Prostate gland (tissue), 2 donors: ENCODE data around the gene LMX1B.

ENCODE experiments used
- CTCF ChIP-seq, 4 experiments: fragments of 200-600 bp in 2 of 4; fragments of 450-650 bp in 2 of 4; sonication (generic) in 2 of 4; IDR thresholded peaks; 1 replicate in 3 of 4; 2 replicates in 1 of 4; pipeline ENCODE4 v1.5.1; 2016 to 2019; ENCODE audit warnings: antibody characterized with exemption in 4 of 4, mild to moderate bottlenecking in 2 of 4, moderate library complexity in 2 of 4
- POLR2A ChIP-seq: fragments of 450-650 bp; IDR thresholded peaks from one replicate; pipeline ENCODE4 v1.6.1; 2016; ENCODE audit warnings: antibody characterized with exemption, mild to moderate bottlenecking
- POLR2AphosphoS5 ChIP-seq: sonication (generic); formaldehyde crosslinking; IDR thresholded peaks from one replicate; pipeline ENCODE4 v1.6.1; 2017; ENCODE audit warnings: antibody characterized with exemption

- no peak for TF ChIP-seq POLR2A
- TF ChIP-seq POLR2AphosphoS5 = no peak
- TF ChIP-seq CTCF (IDR thresholded peaks at IDR 0.05) = no peak
Observed at GRCh38 chr9:126733005-126733404, 119.3 kb downstream of the LMX1B start.
